GM19438 (cell line): ENCODE data around the gene CD200.

ENCODE experiments used
- ATAC-seq: cut with Tn5 transposase; IDR thresholded peaks from one replicate; pipeline ENCODE4 v1.9.1; 2021; ENCODE audit warnings: low read depth; ENCODE audit not compliant: unreplicated experiment

Gene CD200

DNA sequence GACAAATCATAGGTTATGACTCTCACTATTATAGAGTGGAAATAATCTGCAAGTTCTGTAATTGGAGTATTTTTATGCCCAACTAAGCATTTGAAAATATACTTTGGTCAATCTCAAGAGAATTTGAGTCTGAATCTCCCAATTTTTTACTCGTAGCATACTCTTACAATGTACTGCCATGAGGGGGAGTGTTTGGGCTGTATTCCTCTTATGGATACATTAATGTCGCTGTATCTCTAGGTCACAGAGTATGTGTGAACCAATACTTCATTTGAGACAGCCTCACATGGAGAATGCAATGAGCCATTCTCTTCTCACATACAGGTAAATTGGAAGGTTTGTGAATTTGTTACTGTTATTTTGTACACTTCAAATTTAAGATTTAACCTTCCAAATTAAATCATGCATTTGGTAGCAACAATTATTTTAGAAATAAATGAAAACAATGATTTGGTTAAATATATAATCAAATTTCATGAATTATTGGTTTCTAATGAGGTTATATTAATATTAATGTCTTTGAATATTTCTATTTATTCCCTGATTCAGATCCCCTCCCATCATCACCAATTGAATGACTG is 5.5 kb upstream of the CD200 start:
- ATAC-seq, result peak; percentile 98

DNA sequence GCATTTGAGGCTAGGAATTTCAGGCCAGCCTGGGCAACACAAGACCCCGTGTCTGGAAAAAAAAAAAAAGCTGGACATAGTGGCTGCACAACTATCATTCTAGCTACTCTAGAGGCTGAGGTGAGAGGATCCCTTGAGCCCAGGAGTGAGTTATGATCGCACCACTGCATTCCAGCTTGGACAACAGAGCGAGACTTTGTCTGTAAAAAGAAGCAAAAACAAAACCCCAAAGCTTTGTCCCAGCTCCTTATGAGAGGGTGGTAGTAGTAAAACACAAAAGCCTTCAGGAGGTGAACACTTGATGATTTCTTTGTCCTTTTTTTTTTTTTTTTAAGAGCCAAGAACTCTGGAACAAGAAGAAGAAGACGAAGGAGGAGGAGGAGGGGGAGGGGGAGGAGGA is 1.1 kb upstream of the CD200 start:
- ATAC-seq, result no peak

DNA sequence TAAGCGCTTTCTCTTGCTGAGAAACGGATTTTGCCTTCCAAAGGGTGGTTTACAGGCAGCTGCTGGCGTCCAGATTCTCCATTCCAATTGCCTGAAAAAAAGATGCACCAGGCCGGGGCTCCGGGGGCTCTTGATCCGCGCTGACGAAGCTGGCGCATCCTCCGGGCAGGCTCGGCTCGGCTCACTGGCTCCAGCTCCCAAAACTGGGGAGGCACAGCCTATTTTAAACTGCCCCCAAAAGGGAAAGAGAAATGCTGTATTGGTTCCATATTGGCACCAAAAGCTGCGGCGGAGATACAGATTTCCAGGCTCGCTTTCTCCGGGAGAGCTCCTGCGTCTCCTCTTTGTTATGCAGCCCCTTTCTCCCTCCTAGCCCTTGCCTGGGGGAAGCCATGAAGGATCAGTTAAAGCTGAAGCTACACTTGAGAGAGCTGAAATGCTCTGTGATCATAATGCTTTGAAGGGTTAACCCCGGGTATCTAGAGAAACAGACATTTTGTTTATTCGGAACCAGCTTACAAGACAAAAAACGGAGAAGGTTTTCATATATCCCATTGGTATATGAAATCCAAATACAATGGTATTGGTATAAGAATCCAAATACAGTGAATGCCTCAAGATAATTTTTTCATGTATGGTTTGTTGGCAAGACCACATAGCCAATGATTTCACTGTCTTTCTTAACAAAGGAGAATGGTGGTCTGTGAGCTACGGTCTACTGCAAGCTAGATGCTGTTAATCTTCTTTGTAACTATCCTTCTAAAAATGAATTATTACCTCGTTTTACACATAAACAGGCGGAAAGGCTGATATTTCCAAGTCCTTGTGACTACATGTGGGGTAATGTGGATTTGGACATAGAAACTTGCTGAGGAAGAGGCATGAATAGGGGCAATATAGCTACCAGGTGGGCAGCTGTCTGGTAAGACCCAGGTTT is 693 bp downstream of the CD200 start:
- peak; percentile 51 for ATAC-seq

DNA sequence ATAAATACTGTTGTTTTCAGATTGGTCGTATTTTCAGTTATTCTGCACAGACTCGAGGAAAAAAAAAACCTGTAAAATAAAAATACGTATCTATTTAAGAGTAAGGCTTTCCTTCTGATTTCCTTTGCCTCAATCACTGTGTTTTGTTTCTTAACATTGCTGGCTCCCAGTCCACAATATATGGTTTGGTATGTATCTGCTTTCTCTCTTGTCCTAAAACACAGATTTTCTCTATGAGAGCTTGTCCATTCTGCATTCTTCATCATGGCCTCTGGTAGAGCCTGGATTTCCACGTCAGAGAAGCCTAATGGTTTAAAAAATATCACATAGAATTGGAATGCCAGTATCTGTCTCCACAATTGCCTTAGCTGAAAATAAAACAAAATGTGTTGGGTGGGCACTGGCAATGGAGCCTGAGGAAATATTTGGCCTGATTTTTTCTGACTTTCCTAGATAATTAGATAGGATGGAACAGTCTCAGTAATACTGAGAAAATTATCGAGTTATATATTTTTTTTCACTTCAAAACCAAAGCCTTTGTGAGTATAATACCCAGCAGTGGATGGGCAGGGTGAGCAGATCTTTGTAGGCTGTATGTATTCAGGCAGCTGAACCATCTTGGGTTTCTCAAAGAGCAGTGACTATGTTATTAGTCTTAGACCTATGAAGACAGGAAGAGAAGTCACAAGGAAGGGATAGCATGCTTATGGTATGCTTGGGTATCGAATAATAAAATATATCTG is 1.9 kb downstream of the CD200 start:
- no peak for ATAC-seq

DNA sequence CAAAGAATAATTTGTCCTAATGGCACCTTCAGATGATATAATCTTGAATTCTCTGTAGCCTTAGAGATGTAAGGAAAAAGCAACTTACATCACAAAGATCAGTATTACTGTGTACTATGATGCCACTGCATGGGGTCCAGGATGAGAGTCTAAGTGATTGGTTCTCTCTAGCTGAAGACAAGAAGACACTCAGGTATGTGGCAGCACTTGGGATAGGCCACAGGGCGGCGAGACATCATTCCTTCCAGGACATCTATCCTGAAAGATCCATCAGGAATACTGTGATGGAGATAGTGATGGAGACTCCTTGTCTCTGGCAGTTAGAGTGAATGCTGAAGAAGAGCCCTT is 2.5 kb downstream of the CD200 start:
- no peak for ATAC-seq

DNA sequence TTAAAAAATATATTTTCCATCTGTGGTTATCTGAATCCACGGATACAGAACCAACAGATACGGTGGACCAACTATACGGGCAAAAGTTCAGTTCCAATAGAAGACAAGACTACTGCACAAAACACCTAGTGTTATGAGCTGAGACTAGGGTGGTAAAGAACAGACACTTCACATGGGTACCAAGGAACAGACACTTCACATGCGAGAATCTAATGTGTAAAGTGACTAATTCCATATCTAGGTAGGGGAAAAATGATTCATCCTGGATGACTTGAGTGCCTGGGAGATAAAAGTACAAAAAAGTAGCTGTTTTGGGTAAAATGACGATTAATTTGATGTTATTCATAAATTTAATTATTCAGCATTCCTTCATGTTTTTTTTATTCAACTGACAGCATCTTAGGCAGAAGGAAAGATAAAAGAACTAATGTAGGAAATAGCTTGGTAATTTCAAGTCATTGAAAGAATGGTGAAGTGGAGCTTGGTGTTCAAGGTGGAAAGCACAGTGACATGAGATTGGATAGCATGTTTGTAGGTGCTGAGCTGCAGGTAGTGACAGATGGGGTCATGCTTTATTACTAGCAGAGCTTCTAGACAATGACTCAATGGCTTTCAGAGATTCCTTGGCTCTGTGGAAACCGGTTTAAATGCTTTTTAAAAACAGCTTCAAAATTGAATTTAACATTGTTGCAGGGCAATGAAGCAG is 5.2 kb downstream of the CD200 start:
- ATAC-seq, result no peak

DNA sequence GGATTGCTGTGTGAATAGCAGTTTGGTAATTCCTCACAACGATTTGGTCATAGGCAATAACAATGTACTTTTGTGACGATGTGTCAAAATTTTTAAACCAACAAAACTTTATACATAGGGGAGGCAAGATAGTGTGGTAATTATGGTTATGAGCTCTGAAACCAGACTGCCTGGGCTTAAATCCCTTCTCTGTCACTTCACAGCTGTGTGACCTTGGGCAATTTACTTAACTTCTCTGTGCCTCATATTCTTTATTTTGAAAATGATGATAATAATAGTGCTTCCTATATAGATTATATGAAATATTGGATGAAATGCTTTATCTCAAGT is 5.7 kb downstream of the CD200 start:
- ATAC-seq, result no peak

DNA sequence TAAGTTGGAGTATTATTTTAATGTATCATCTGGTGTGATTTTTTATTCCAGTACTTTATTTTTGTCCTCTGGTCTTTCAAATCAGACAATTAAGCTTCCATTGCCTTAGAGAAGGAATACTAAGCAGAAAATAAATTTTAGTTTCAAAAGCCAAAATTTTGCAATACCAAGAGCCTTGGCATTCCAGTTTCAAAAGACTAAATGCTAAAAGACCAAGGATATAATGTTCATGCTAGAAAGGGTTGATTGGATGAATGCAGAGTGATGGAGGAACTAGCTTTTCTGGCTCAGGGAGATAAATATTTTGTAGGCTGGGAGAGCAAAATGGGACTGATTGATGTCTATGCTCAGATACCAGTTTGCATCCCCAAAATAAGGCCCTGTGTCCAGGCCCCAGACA is 6.2 kb downstream of the CD200 start:
- no peak for ATAC-seq

DNA sequence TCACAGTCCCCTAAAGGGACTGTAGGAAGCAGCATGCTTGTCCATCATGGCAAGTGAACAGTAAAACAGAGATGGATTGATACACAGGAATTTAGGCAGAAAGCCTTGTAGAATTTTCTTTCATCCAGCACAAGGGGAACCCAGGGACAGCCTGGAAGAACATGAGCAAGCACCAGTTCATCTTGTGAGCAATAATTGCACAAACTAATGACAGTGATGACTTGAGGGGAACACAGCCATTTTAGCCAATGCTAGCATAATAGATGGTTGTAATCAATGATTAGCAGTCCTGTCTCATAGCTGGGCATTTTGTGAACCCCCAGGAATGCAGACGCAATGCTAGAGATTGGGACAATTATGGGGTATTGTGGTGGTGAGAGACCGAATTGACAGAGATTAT is 6.7 kb downstream of the CD200 start:
- ATAC-seq, result no peak

DNA sequence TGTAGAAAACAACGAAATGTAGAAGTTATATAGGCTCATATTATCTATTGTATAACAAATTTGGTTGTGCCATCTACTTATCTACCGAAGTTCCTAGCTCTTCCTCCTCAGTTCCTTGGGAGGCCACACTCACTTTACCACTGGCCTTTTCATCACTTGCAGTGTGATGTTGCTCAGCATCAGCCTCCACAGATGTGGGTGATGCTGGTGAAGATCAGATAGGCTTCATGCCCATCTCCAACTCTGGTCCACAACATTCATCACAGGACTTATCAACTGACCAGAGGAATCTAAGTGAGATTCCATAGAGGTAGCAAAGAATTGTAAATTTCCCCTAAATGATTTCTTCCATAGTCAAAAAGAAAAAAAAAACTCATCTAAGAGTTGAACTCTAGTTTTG is 8.4 kb downstream of the CD200 start:
- no peak for ATAC-seq

DNA sequence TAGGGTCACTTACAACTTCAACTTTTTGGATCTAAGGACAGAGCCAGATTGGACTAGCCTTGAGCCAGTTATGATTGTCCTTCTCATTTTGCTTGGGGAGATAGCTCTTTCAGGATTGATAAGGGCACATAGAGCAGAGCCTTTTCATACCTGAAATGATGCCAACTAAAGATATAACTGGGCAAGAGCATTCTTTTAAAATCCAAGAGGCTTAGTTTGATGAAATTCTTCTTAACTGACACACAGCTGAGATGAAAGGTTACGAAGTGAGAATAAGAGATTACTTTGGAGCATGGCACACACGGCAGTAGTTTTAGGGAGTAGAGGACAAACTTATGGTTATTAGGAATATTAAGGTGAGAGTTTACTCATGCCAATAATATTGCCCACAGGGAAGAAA is 12.7 kb downstream of the CD200 start:
- no peak for ATAC-seq

DNA sequence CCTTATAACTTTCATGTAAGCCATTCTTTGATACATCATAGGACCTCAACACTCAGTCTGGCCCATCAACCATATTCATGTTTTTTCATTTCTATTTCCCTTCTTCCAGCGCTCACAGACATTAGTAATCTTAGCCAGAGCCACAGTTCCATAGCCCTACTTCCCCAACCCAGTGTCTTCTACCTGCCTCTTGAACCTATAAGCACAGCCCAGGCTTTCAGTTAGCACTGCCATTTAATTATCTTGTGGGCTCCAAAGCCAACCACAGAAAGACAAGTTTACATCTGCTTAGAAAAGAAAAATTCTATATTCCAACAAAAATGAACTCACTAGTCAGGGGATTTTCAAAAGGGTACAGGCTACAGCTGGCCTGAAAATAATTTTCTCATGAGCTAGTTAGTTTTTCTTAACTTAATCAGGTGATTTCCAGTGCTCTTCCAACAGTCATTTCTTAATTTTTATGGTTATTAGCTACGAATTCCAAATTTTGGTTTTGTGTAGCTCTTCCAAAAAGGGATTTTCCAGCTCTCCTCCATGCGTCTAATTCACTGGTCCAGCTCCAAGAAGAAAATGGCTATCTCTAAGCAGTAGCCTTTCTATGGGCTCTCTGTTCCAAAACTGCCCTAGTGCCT is 13.7 kb downstream of the CD200 start:
- ATAC-seq, result no peak

DNA sequence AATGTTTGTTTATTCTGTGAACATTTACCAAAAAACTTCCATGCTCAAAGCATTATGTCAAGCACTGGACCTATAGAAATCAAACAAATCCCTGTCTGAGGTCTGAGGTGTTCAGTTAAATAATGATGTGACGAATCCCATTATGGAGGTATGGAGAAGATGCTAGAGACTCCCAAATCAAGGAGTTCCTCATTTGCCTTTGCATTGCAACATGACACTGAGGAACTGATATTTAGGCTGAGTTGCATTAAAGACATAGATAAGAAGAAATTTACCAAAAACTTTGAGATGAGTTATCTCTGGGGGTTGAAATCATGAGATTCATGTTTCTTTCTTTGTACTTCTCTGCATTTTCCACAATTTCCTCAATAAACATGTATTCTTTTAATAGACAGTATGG is 16.0 kb downstream of the CD200 start:
- no peak for ATAC-seq

DNA sequence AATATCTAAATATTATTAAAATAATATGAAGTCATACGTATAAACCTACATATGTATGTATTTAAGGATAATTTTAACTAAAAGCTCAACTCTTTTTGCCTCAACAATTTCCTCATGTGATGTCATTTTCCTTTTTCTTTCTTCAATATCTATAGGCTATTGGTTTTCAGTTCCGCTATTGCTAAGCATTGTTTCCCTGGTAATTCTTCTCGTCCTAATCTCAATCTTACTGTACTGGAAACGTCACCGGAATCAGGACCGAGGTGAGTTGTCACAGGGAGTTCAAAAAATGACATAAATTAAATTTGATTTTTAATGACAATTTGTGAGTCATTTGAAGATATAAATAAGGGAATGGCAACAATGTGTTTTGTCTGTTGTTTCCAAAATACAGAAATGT is 16.6 kb downstream of the CD200 start:
- no peak for ATAC-seq

DNA sequence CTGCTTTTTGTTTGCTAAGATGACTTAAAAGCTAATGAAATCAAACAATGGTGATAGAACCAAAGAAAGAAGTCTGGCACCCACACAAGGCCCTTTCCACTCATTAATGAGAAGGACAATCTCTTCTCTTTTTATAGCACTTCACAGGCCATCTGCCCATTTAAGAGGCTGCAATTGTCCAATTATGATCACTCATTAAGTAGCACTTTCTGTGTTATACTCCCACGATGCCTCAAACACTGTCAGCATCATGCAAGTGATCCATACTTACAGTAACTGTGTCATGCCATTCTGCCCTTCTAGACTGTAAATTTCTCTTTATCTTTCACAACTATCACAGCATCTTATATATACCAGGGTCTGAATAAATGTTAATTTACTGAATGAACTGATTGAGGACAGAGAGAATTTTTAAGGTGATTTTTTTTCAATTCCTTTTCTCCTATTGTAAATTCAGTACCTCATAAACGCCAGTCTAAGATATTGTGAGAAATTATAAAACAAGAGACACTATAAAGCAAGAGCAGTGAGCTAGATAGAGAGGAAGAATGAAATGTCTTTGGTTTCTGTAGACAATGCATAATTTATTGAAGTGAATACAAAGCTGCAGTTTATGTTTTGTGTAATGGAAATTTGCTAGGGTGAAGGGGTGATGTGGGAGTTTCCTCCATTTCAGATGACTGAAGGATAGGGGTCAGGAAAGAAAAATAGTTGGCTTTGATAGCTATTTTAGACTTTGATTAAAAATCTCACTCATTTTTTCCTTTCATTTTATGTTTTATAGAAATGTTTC is 17.3 kb downstream of the CD200 start:
- no peak for ATAC-seq

DNA sequence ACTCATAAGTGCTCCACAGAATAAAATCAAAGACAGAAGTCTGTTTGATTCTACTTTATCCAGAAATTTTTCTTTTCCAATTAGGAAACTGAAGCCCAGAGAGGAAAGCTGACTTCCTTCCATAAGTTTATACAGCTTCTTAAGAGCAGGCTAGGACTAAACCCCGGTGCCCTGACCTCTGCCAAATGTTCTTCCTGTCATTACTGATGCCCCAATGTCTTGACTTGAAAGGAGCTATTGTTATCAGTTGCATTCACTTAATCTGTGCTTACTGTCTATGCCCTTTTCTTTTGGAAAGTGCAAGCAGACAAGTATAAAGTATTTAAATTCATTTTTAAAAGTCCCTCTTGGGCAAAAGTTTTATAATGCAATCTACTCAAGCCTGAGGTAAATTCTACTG is 18.1 kb downstream of the CD200 start:
- ATAC-seq, result no peak

DNA sequence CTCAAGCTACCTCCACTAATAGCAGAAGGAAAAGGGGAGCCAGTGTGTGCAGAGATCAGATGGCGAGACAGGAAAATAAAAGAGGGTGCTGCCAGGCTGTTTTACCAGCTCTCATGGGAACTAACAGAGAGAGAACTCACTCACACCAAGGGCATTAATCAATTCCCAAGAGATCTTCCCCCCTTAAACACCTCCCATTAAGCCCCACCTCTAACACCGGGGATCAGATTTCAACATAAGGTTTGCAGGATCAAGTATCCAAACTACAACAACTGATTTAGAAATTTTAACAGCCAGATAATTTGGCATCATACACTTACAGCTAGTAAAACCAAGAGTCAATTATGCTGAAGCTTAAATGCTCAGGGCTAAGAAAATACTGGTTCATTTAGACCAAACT is 18.9 kb downstream of the CD200 start:
- ATAC-seq, result no peak

DNA sequence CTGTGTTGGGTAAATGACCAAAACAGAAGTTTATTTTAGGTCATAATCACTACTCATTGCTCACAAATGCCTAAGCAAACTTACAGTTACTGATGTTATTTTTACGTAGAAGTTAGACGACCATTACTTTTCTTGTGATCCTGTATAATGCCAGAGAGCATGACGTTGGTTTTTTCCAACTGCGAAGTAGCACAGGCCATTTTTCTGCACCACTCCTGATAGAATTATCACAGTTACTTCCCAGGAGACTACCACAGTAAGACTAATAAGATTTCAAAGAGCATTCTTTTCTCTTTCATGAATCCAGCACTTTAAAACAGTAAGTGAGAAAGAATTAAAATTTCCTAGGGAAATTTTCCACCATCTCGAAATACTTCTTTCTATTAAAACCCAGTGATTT is 19.8 kb downstream of the CD200 start:
- no peak for ATAC-seq

DNA sequence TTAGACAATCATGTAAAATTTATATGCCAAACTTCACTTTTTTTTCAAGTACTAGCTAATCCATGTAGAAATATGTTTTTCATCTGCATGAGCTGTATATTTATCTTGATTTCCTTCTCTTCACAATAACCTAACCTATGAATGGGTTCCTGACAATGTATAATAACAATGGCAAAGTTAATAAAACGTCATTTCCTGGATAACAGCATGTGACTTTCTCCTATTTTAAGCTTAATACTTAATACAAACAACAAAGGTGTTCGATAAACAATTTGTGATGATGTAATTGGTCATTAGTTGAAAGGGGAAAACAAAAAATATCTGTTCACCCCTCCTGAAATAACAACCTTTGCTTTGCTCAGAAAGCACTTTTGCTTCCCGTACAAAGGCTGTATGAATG is 20.4 kb downstream of the CD200 start:
- ATAC-seq, result no peak
